ENCODE data around the gene KCTD2.

The KCTD2 gene

GRCh38 chr17:75086496-75087181 lies 39.6 kb downstream of the KCTD2 start:
- Histone ChIP-seq H3K9ac (no peak overlapping the region), H3K27ac (no peak overlapping the region), H3K36me3 (ENCODE audit: control insufficient read depth, insufficient read depth, low read length) (no peaks in the 10 kb centered on the region), H2AFZ (no peak overlapping the region), H3K27me3 (ENCODE audit: control insufficient read depth, insufficient read depth, low read length) (no peaks in the 10 kb centered on the region), H3K4me2 (ENCODE audit: low read length) (no peak overlapping the region), H3K79me2 (peaks cover 4% of the 10 kb centered on the region), H3K4me1 (peaks cover 19% of the 10 kb centered on the region), H3K9me3 (ENCODE audit: control insufficient read depth, low read length) (no peaks in the 10 kb centered on the region), H3K4me3 (ENCODE audit: low read depth, low read length) (no peak overlapping the region)
- TF ChIP-seq CTCF (IDR thresholded peaks at IDR 0.05) = no peak

GRCh38 chr17:75087182-75087557 lies 40.1 kb downstream of the KCTD2 start:
- H3K36me3 ChIP-seq (ENCODE audit: control insufficient read depth, insufficient read depth, low read length) = no peaks in the 10 kb centered on the region
- H2AFZ ChIP-seq = peak overlapping the region; percentile 99
- peaks cover 20% of the 10 kb centered on the region for H3K4me1 ChIP-seq
- H3K4me2 ChIP-seq (ENCODE audit: low read length) = peak overlapping the region; percentile 64
- H3K27ac ChIP-seq = peak overlapping the region; percentile 33
- no peaks in the 10 kb centered on the region for H3K27me3 ChIP-seq (ENCODE audit: control insufficient read depth, insufficient read depth, low read length)
- H3K9ac ChIP-seq = no peak overlapping the region
- no peak overlapping the region for H3K4me3 ChIP-seq (ENCODE audit: low read depth, low read length)
- H3K9me3 ChIP-seq (ENCODE audit: control insufficient read depth, low read length) = no peaks in the 10 kb centered on the region
- no peak for TF ChIP-seq CTCF (IDR thresholded peaks at IDR 0.05)
- H3K79me2 ChIP-seq = peaks cover 4% of the 10 kb centered on the region

- Histone ChIP-seq H3K4me1 (peaks cover 20% of the 10 kb centered on the region), H3K4me3 (ENCODE audit: low read depth, low read length) (peak within 1 kb of the TSS; percentile 59), H3K27me3 (ENCODE audit: control insufficient read depth, insufficient read depth, low read length) (no peaks in the 10 kb centered on the region), H2AFZ (peak within 1 kb of the TSS; percentile 99), H3K4me2 (ENCODE audit: low read length) (peak within 1 kb of the TSS; percentile 64), H3K79me2 (peaks cover 4% of the 10 kb centered on the region), H3K36me3 (ENCODE audit: control insufficient read depth, insufficient read depth, low read length) (no peaks in the 10 kb centered on the region), H3K9ac (peak within 1 kb of the TSS; percentile 50), H3K27ac (peak within 1 kb of the TSS; percentile 54), H3K9me3 (ENCODE audit: control insufficient read depth, low read length) (no peaks in the 10 kb centered on the region)
- TF ChIP-seq CTCF (IDR thresholded peaks at IDR 0.05) = no peak
Observed at GRCh38 chr17:75087558-75088453, 40.8 kb downstream of the KCTD2 start, which contains the start of gene SLC16A5. SLC16A5 (plus strand) TSS chr17:75087954; CDS start chr17:75093637, 5,683 bp downstream.

GRCh38 chr17:75088465-75089417 lies 41.7 kb downstream of the KCTD2 start:
- Histone ChIP-seq H3K4me3 (ENCODE audit: low read depth, low read length) (peak overlapping the region; percentile 59), H2AFZ (peak overlapping the region; percentile 99), H3K79me2 (peaks cover 4% of the 10 kb centered on the region), H3K4me1 (peaks cover 20% of the 10 kb centered on the region), H3K9me3 (ENCODE audit: control insufficient read depth, low read length) (no peaks in the 10 kb centered on the region), H3K36me3 (ENCODE audit: control insufficient read depth, insufficient read depth, low read length) (no peaks in the 10 kb centered on the region), H3K9ac (peak overlapping the region; percentile 50), H3K27ac (peak overlapping the region; percentile 54), H3K4me2 (ENCODE audit: low read length) (peak overlapping the region; percentile 64), H3K27me3 (ENCODE audit: control insufficient read depth, insufficient read depth, low read length) (no peaks in the 10 kb centered on the region)
- no peak for TF ChIP-seq CTCF (IDR thresholded peaks at IDR 0.05)
